Astrocyte of the spinal cord (primary cell): ENCODE data around the gene GMPS.
"Not testable (repeated sequence)": the region's sequence is repeated elsewhere in the genome, so short reads cannot be mapped to it uniquely, and the experiment has no call there.

Source experiments
- DNase-seq: peaks from one replicate; pipeline ENCODE4 v3.0.0; 2011; ENCODE audit warnings: low read depth, low spot score
- H3K4me3 ChIP-seq: 2 replicates; pipeline ENCODE4 v1.5.1; 2011; ENCODE audit warnings: low read depth, mild to moderate bottlenecking, low read length, moderate library complexity
- CTCF ChIP-seq: IDR thresholded peaks from 2 replicates; pipeline ENCODE4 v1.5.1; 2012; ENCODE audit warnings: low read depth, mild to moderate bottlenecking, low read length, inconsistent platforms
- in situ Hi-C: cut with HindIII; loops from 2 replicates; pipeline ENCODE4 v1.10.0; 2017; ENCODE audit warnings: low sequenced_read_pairs

Gene GMPS

GRCh38 chr3:155870133-155870944, at the start of gene GMPS:
TSS of gene GMPS (plus strand) at chr3:155870650. CDS start at chr3:155870871, 221 bp downstream.
- peak; percentile 96 for DNase-seq
- peak within 1 kb of the TSS; percentile 82 for H3K4me3 ChIP-seq
- TF ChIP-seq CTCF = peak; percentile 23
- in situ Hi-C loops = no loop called here

- H3K4me3 ChIP-seq, in situ Hi-C loops: not testable (repeated sequence)
Measured at GRCh38 chr3:155828490-155829098, 41.9 kb upstream of the GMPS start.

GRCh38 chr3:155835341-155836071, 34.9 kb upstream of the GMPS start:
- H3K4me3 ChIP-seq = no peak overlapping the region
- TF ChIP-seq CTCF = no peak
- in situ Hi-C loops = no loop called here
- DNase-seq = no peak

More at GRCh38 chr3:155828490-155829098, 41.9 kb upstream of the GMPS start:
- not testable (repeated sequence) for DNase-seq

- DNase-seq = no peak
- no peak overlapping the region for H3K4me3 ChIP-seq
- in situ Hi-C loops = no loop called here
- no peak for TF ChIP-seq CTCF
Measured at GRCh38 chr3:155843569-155843968, 26.9 kb upstream of the GMPS start.

- no peak for TF ChIP-seq CTCF
- DNase-seq = no peak
- H3K4me3 ChIP-seq = no peak overlapping the region
- in situ Hi-C loops = no loop called here
Measured at GRCh38 chr3:155846119-155846518, 24.3 kb upstream of the GMPS start.

- H3K4me3 ChIP-seq = no peak overlapping the region
- in situ Hi-C loops = no loop called here
- TF ChIP-seq CTCF = no peak
- DNase-seq = no peak
Measured at GRCh38 chr3:155847993-155848392, 22.5 kb upstream of the GMPS start.

GRCh38 chr3:155849404-155849803, 21.0 kb upstream of the GMPS start:
- H3K4me3 ChIP-seq, in situ Hi-C loops, DNase-seq: not testable (repeated sequence)
